ENCODE data around the gene CXXC4.

CXXC4 gene

DNA sequence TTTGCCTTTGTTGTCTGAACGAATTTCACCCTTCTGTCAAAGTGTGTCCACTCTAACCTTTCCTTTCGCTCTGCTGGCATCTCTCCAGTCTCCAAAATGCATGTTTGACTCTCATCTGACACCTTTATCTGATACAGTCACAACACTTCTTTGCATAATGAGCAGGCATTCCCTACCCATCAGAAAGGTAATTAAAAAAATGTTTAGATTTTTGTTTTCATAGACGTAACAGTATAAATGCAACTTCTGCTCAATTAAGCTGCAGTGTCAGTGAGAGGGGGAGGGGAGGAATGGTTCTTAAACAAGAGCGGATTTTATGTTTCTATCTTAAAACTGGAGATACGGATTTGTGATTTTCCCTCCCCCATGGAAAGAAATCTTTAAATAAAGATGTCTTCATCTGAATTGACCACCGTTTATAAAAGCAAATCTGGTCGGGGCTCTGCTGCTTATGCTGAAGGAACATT, 70.2 kb downstream of the CXXC4 start:
- in situ Hi-C loops (cut with MboI; ENCODE audit: low sequenced_read_pairs) = no loop called here

DNA sequence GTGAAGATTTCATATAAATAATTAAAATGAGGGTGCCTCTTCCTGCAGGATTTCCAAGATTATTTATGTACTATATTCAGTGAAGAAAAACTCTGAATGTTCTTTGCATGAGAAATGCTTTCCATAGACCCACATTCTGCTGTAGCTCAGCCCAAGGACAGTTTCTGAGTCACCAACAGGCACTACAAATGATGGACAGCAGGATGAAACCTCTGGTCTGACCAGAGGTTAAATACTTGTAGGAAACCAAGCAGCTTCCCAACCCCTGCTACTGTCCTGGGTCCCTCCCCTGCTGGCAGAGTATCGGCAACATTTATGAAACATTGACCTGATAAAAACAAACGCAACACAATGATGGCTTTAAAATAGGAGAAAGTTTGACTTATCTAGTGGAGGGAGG, 73.1 kb downstream of the CXXC4 start:
- in situ Hi-C loops (cut with MboI; ENCODE audit: low sequenced_read_pairs) = no loop called here

DNA sequence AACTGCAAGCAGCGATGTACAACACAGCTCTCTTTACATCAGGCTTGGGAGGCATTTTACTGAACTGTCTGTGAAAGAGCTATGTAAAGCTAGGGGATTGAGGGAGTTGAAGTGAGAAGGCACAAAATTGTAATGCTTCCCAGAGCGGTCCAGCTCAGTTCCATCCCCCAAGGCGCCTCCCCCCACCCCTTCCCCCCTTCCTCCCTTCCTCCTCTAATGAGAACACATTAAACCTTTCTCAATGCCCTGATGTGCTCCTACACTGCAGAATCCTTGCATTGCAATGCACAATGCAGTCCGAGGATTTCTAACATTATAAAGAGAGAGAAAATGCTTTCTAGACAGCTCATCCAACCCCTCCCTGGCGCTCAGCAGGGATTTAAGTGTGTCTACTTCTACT, 73.9 kb downstream of the CXXC4 start:
- in situ Hi-C loops (cut with MboI; ENCODE audit: low sequenced_read_pairs) = no loop called here
